Stimulated activated naive CD8-positive, alpha-beta T cell treated with anti-CD3 and anti-CD28 coated beads, Interleukin-15, Interleukin-2, amounts not matched to agents 100 ng/mL and 50 ng/mL, for 24 hours (primary cell): ENCODE measurements around the gene ADCY2.

Source experiments
- H3K27ac Mint-ChIP-seq: one replicate; pipeline ENCODE4 v1.8.0; 2021; ENCODE audit warnings: mild to moderate bottlenecking, mixed read lengths
- H3K27me3 Mint-ChIP-seq: one replicate; pipeline ENCODE4 v1.8.0; 2021; ENCODE audit warnings: mixed read lengths
- H3K36me3 Mint-ChIP-seq: one replicate; pipeline ENCODE4 v1.8.0; 2021; ENCODE audit warnings: low read depth, mixed read lengths
- H3K4me1 Mint-ChIP-seq: one replicate; pipeline ENCODE4 v1.8.0; 2021; ENCODE audit warnings: low read depth, mixed read lengths
- H3K4me3 Mint-ChIP-seq: one replicate; pipeline ENCODE4 v1.8.0; 2021; ENCODE audit warnings: mild to moderate bottlenecking, mixed read lengths
- H3K9me3 Mint-ChIP-seq: one replicate; pipeline ENCODE4 v1.8.0; 2021; ENCODE audit warnings: mixed read lengths

Gene ADCY2

GRCh38 chr5:7493622-7494021 lies 97.7 kb downstream of the ADCY2 start:
- Mint-ChIP-seq H3K27me3 (no peaks in the 10 kb centered on the region), H3K9me3 (no peaks in the 10 kb centered on the region), H3K27ac (no peak overlapping the region), H3K4me3 (no peak overlapping the region), H3K36me3 (no peaks in the 10 kb centered on the region), H3K4me1 (no peaks in the 10 kb centered on the region)

GRCh38 chr5:7494481-7495130 lies 98.7 kb downstream of the ADCY2 start:
- Mint-ChIP-seq H3K27me3 (no peaks in the 10 kb centered on the region), H3K27ac (no peak overlapping the region), H3K36me3 (no peaks in the 10 kb centered on the region), H3K9me3 (no peaks in the 10 kb centered on the region), H3K4me1 (no peaks in the 10 kb centered on the region), H3K4me3 (no peak overlapping the region)

GRCh38 chr5:7495131-7495517 lies 99.2 kb downstream of the ADCY2 start:
- no peaks in the 10 kb centered on the region for H3K4me1 Mint-ChIP-seq
- H3K27me3 Mint-ChIP-seq = no peaks in the 10 kb centered on the region
- no peak overlapping the region for H3K4me3 Mint-ChIP-seq

GRCh38 chr5:7500256-7500655 lies 104.3 kb downstream of the ADCY2 start:
- Mint-ChIP-seq H3K27ac (no peak overlapping the region), H3K36me3 (no peaks in the 10 kb centered on the region), H3K4me3 (no peak overlapping the region), H3K4me1 (no peaks in the 10 kb centered on the region), H3K27me3 (no peaks in the 10 kb centered on the region), H3K9me3 (no peaks in the 10 kb centered on the region)

More at GRCh38 chr5:7495131-7495517, 99.2 kb downstream of the ADCY2 start:
- no peaks in the 10 kb centered on the region for H3K36me3 Mint-ChIP-seq
- H3K9me3 Mint-ChIP-seq = no peaks in the 10 kb centered on the region
- H3K27ac Mint-ChIP-seq = no peak overlapping the region

GRCh38 chr5:7501061-7501460 lies 105.1 kb downstream of the ADCY2 start:
- H3K4me1 Mint-ChIP-seq = no peaks in the 10 kb centered on the region
- no peaks in the 10 kb centered on the region for H3K27me3 Mint-ChIP-seq

GRCh38 chr5:7503564-7503963 lies 107.6 kb downstream of the ADCY2 start:
- no peak overlapping the region for H3K27ac Mint-ChIP-seq
- no peaks in the 10 kb centered on the region for H3K27me3 Mint-ChIP-seq
- H3K4me1 Mint-ChIP-seq = no peaks in the 10 kb centered on the region
- no peaks in the 10 kb centered on the region for H3K9me3 Mint-ChIP-seq
- H3K4me3 Mint-ChIP-seq = no peak overlapping the region
- no peaks in the 10 kb centered on the region for H3K36me3 Mint-ChIP-seq

More at GRCh38 chr5:7501061-7501460, 105.1 kb downstream of the ADCY2 start:
- Mint-ChIP-seq H3K9me3 (no peaks in the 10 kb centered on the region), H3K4me3 (no peak overlapping the region), H3K36me3 (no peaks in the 10 kb centered on the region), H3K27ac (no peak overlapping the region)

- Mint-ChIP-seq H3K36me3 (no peaks in the 10 kb centered on the region), H3K9me3 (peaks cover 3% of the 10 kb centered on the region), H3K27ac (no peak overlapping the region), H3K4me1 (no peaks in the 10 kb centered on the region), H3K4me3 (no peak overlapping the region), H3K27me3 (no peaks in the 10 kb centered on the region)
Observed at GRCh38 chr5:7515284-7515914, 119.5 kb downstream of the ADCY2 start.

GRCh38 chr5:7516253-7516652 lies 120.3 kb downstream of the ADCY2 start:
- Mint-ChIP-seq H3K4me1 (no peaks in the 10 kb centered on the region), H3K27me3 (no peaks in the 10 kb centered on the region), H3K9me3 (peaks cover 3% of the 10 kb centered on the region), H3K36me3 (no peaks in the 10 kb centered on the region), H3K27ac (no peak overlapping the region), H3K4me3 (no peak overlapping the region)

GRCh38 chr5:7517006-7517405 lies 121.1 kb downstream of the ADCY2 start:
- Mint-ChIP-seq H3K9me3 (no peaks in the 10 kb centered on the region), H3K27ac (no peak overlapping the region), H3K4me3 (no peak overlapping the region), H3K27me3 (no peaks in the 10 kb centered on the region), H3K4me1 (no peaks in the 10 kb centered on the region), H3K36me3 (no peaks in the 10 kb centered on the region)

- Mint-ChIP-seq H3K9me3 (no peaks in the 10 kb centered on the region), H3K4me1 (no peaks in the 10 kb centered on the region), H3K36me3 (no peaks in the 10 kb centered on the region), H3K27me3 (no peaks in the 10 kb centered on the region), H3K27ac (no peak overlapping the region), H3K4me3 (no peak overlapping the region)
Observed at GRCh38 chr5:7518947-7519560, 123.1 kb downstream of the ADCY2 start.

- Mint-ChIP-seq H3K4me3 (no peak overlapping the region), H3K27me3 (no peaks in the 10 kb centered on the region), H3K27ac (no peak overlapping the region), H3K9me3 (no peaks in the 10 kb centered on the region), H3K4me1 (no peaks in the 10 kb centered on the region), H3K36me3 (no peaks in the 10 kb centered on the region)
Observed at GRCh38 chr5:7519564-7519963, 123.6 kb downstream of the ADCY2 start.

GRCh38 chr5:7529880-7530279 lies 133.9 kb downstream of the ADCY2 start:
- no peak overlapping the region for H3K4me3 Mint-ChIP-seq
- no peaks in the 10 kb centered on the region for H3K27me3 Mint-ChIP-seq
- no peaks in the 10 kb centered on the region for H3K4me1 Mint-ChIP-seq
- H3K36me3 Mint-ChIP-seq = no peaks in the 10 kb centered on the region
- H3K9me3 Mint-ChIP-seq = no peaks in the 10 kb centered on the region
- H3K27ac Mint-ChIP-seq = no peak overlapping the region

GRCh38 chr5:7533941-7534340 lies 138.0 kb downstream of the ADCY2 start:
- no peaks in the 10 kb centered on the region for H3K4me1 Mint-ChIP-seq
- no peak overlapping the region for H3K4me3 Mint-ChIP-seq
- H3K36me3 Mint-ChIP-seq = no peaks in the 10 kb centered on the region
- H3K27me3 Mint-ChIP-seq = no peaks in the 10 kb centered on the region
- H3K9me3 Mint-ChIP-seq = no peaks in the 10 kb centered on the region
- no peak overlapping the region for H3K27ac Mint-ChIP-seq

GRCh38 chr5:7534505-7534904 lies 138.6 kb downstream of the ADCY2 start:
- no peaks in the 10 kb centered on the region for H3K9me3 Mint-ChIP-seq
- no peaks in the 10 kb centered on the region for H3K4me1 Mint-ChIP-seq
- H3K27ac Mint-ChIP-seq = no peak overlapping the region
- no peaks in the 10 kb centered on the region for H3K36me3 Mint-ChIP-seq
- no peaks in the 10 kb centered on the region for H3K27me3 Mint-ChIP-seq
- no peak overlapping the region for H3K4me3 Mint-ChIP-seq

GRCh38 chr5:7537573-7537972 lies 141.6 kb downstream of the ADCY2 start:
- Mint-ChIP-seq H3K27ac (no peak overlapping the region), H3K36me3 (no peaks in the 10 kb centered on the region), H3K4me3 (no peak overlapping the region), H3K9me3 (no peaks in the 10 kb centered on the region), H3K4me1 (no peaks in the 10 kb centered on the region), H3K27me3 (no peaks in the 10 kb centered on the region)
